HUES48 (cell line): Measurements from ENCODE around the gene NXF2.
"Not testable (repeated sequence)": the region's sequence is repeated elsewhere in the genome, so short reads cannot be mapped to it uniquely, and the experiment has no call there.

Source experiments
- H3K27ac ChIP-seq: one replicate; pipeline ENCODE4 v1.7.0; 2013; ENCODE audit warnings: low read depth, low read length, inconsistent platforms
- H3K27me3 ChIP-seq: 2 replicates; pipeline ENCODE4 v1.6.1; 2013; ENCODE audit warnings: mild to moderate bottlenecking, low read length; ENCODE audit not compliant: control insufficient read depth, insufficient read depth
- H3K36me3 ChIP-seq: 2 replicates; pipeline ENCODE4 v1.6.1; 2013; ENCODE audit warnings: low read length; ENCODE audit not compliant: control insufficient read depth, insufficient read depth
- H3K4me1 ChIP-seq: 2 replicates; pipeline ENCODE4 v1.6.1; 2013; ENCODE audit warnings: mild to moderate bottlenecking, low read length; ENCODE audit not compliant: control insufficient read depth, insufficient read depth
- H3K4me3 ChIP-seq: 2 replicates; pipeline ENCODE4 v1.5.1; 2013; ENCODE audit warnings: mild to moderate bottlenecking, low read depth, low read length
- H3K9ac ChIP-seq: 2 replicates; pipeline ENCODE4 v1.6.1; 2013; ENCODE audit warnings: mild to moderate bottlenecking, low read depth, low read length, moderate library complexity
- H3K9me3 ChIP-seq: 2 replicates; pipeline ENCODE4 v1.6.1; 2013; ENCODE audit warnings: low read length; ENCODE audit not compliant: control insufficient read depth, insufficient read depth

The NXF2 gene

GRCh38 chrX:102246893-102247292 is at the start of gene NXF2:
Gene NXF2 (plus strand): TSS chrX:102247167. CDS start chrX:102307079, 59,912 bp downstream.
- H3K4me3 ChIP-seq, H3K4me1 ChIP-seq, H3K9me3 ChIP-seq, H3K9ac ChIP-seq, H3K27me3 ChIP-seq, H3K27ac ChIP-seq, H3K36me3 ChIP-seq: not testable (repeated sequence)

- H3K36me3 ChIP-seq, H3K9me3 ChIP-seq, H3K4me1 ChIP-seq, H3K9ac ChIP-seq, H3K4me3 ChIP-seq, H3K27ac ChIP-seq, H3K27me3 ChIP-seq: not testable (repeated sequence)
These were observed 39.0 kb upstream of the NXF2 start for GRCh38 chrX:102207940-102208339.

GRCh38 chrX:102214986-102215385 is 32.0 kb upstream of the NXF2 start, which contains the start of gene TCP11X1:
Gene TCP11X1 (plus strand): TSS chrX:102215301.
- H3K9me3 ChIP-seq, H3K36me3 ChIP-seq, H3K9ac ChIP-seq, H3K27me3 ChIP-seq, H3K4me1 ChIP-seq, H3K27ac ChIP-seq, H3K4me3 ChIP-seq: not testable (repeated sequence)

GRCh38 chrX:102216497-102216896 is 30.5 kb upstream of the NXF2 start:
- H3K36me3 ChIP-seq, H3K27ac ChIP-seq, H3K4me3 ChIP-seq, H3K27me3 ChIP-seq, H3K9ac ChIP-seq, H3K4me1 ChIP-seq, H3K9me3 ChIP-seq: not testable (repeated sequence)

GRCh38 chrX:102235678-102236077 is 11.3 kb upstream of the NXF2 start:
- not testable (repeated sequence) for H3K27ac ChIP-seq, H3K9me3 ChIP-seq, H3K27me3 ChIP-seq, H3K4me3 ChIP-seq, H3K36me3 ChIP-seq, H3K4me1 ChIP-seq, H3K9ac ChIP-seq

GRCh38 chrX:102240265-102240664 is 6.7 kb upstream of the NXF2 start:
- H3K36me3 ChIP-seq, H3K4me1 ChIP-seq, H3K9ac ChIP-seq, H3K9me3 ChIP-seq, H3K27ac ChIP-seq, H3K4me3 ChIP-seq, H3K27me3 ChIP-seq: not testable (repeated sequence)

- not testable (repeated sequence) for H3K4me1 ChIP-seq, H3K27me3 ChIP-seq, H3K9me3 ChIP-seq, H3K4me3 ChIP-seq, H3K36me3 ChIP-seq, H3K27ac ChIP-seq, H3K9ac ChIP-seq
These were observed 25.3 kb downstream of the NXF2 start for GRCh38 chrX:102272231-102272630.

- Histone ChIP-seq H3K4me3 (no peak overlapping the region), H3K9me3 (peaks cover 46% of the 10 kb centered on the region), H3K27me3 (no peaks in the 10 kb centered on the region), H3K27ac (no peak overlapping the region), H3K9ac (no peak overlapping the region), H3K36me3 (no peaks in the 10 kb centered on the region), H3K4me1 (no peaks in the 10 kb centered on the region)
These were observed 91.2 kb downstream of the NXF2 start for GRCh38 chrX:102338162-102338561.

- Histone ChIP-seq H3K9ac (no peak overlapping the region), H3K36me3 (no peaks in the 10 kb centered on the region), H3K4me3 (no peak overlapping the region), H3K9me3 (peaks cover 52% of the 10 kb centered on the region), H3K4me1 (no peaks in the 10 kb centered on the region), H3K27ac (no peak overlapping the region), H3K27me3 (no peaks in the 10 kb centered on the region)
These were observed 92.6 kb downstream of the NXF2 start for GRCh38 chrX:102339312-102340298.

- Histone ChIP-seq H3K4me1 (no peaks in the 10 kb centered on the region), H3K27me3 (no peaks in the 10 kb centered on the region), H3K36me3 (no peaks in the 10 kb centered on the region), H3K4me3 (no peak overlapping the region), H3K9me3 (peaks cover 64% of the 10 kb centered on the region), H3K9ac (no peak overlapping the region), H3K27ac (no peak overlapping the region)
These were observed 94.9 kb downstream of the NXF2 start for GRCh38 chrX:102341867-102342266.

- Histone ChIP-seq H3K27ac (no peak overlapping the region), H3K36me3 (no peaks in the 10 kb centered on the region), H3K4me3 (no peak overlapping the region), H3K9me3 (peaks cover 54% of the 10 kb centered on the region), H3K4me1 (no peaks in the 10 kb centered on the region), H3K27me3 (no peaks in the 10 kb centered on the region), H3K9ac (no peak overlapping the region)
These were observed 98.9 kb downstream of the NXF2 start for GRCh38 chrX:102345916-102346315.
